HepG2 (cell line): ENCODE results near the gene LUC7L2. TPM values are rescaled to one million over a fixed set of nuclear protein-coding genes. Genes with fewer than 3 reads are reported as not detected.
A peak's percentile ranks its signal among the peaks of the same experiment; 100 is the strongest.

Experiments used
- ATF7-NPFF ChIP-seq: sonication (generic); formaldehyde crosslinking; IDR thresholded peaks from 2 replicates; pipeline ENCODE4 v1.8.1; 2023; ENCODE audit warnings: mild to moderate bottlenecking, low read depth, missing genetic modification reagents, moderate library complexity
- ELF4 ChIP-seq: sonication (generic); formaldehyde crosslinking; IDR thresholded peaks from 2 replicates; pipeline ENCODE4 v1.5.0; 2020; ENCODE audit warnings: missing genetic modification reagents, mild to moderate bottlenecking, moderate library complexity, borderline replicate concordance
- ETV5 ChIP-seq: IDR thresholded peaks from 2 replicates; pipeline ENCODE4 v1.6.1; 2018; ENCODE audit warnings: missing biosample characterization, missing genetic modification reagents, inconsistent platforms, borderline replicate concordance
- KLF12 ChIP-seq: sonication (generic); formaldehyde crosslinking; IDR thresholded peaks from 2 replicates; pipeline ENCODE4 v1.4.0; 2020; ENCODE audit warnings: missing genetic modification reagents, borderline replicate concordance
- MEIS1 ChIP-seq: sonication (generic); formaldehyde crosslinking; IDR thresholded peaks from 2 replicates; pipeline ENCODE4 v1.9.0; 2021; ENCODE audit warnings: mild to moderate bottlenecking, missing genetic modification reagents, moderate library complexity, borderline replicate concordance
- POGZ ChIP-seq: sonication (generic); formaldehyde crosslinking; IDR thresholded peaks from 2 replicates; pipeline ENCODE4 v1.4.0; 2020; ENCODE audit warnings: mild to moderate bottlenecking, missing genetic modification reagents
- PRDM15 ChIP-seq: sonication (generic); formaldehyde crosslinking; IDR thresholded peaks from 2 replicates; pipeline ENCODE4 v1.4.0; 2020; ENCODE audit warnings: missing genetic modification reagents
- PRDM4 ChIP-seq: sonication (generic); formaldehyde crosslinking; IDR thresholded peaks from 2 replicates; pipeline ENCODE4 v1.9.0; 2021; ENCODE audit warnings: missing genetic modification reagents, borderline replicate concordance
- SIN3B ChIP-seq: fragments of 150-350 bp; IDR thresholded peaks from 2 replicates; pipeline ENCODE4 v1.6.1; 2014; ENCODE audit warnings: low read length
- TMF1 ChIP-seq: sonication (generic); formaldehyde crosslinking; IDR thresholded peaks from 2 replicates; pipeline ENCODE4 v1.8.1; 2022; ENCODE audit warnings: low read depth, missing genetic modification reagents
- ZBTB7A ChIP-seq: sonication (generic); formaldehyde crosslinking; IDR thresholded peaks from 2 replicates; pipeline ENCODE4 v1.8.0; 2022; ENCODE audit warnings: mild to moderate bottlenecking, missing genetic modification reagents
- ZFP41 ChIP-seq: sonication (generic); formaldehyde crosslinking; IDR thresholded peaks from 2 replicates; pipeline ENCODE4 v1.4.0; 2020; ENCODE audit warnings: mild to moderate bottlenecking, missing genetic modification reagents, borderline replicate concordance
- ZNF674 ChIP-seq: sonication (generic); formaldehyde crosslinking; IDR thresholded peaks from 2 replicates; pipeline ENCODE4 v1.5.0; 2020; ENCODE audit warnings: low read depth, mild to moderate bottlenecking, missing genetic modification reagents
- ZNF691 ChIP-seq: sonication (generic); formaldehyde crosslinking; IDR thresholded peaks from 2 replicates; pipeline ENCODE4 v1.4.0; 2020; ENCODE audit warnings: missing genetic modification reagents, low read depth, mild to moderate bottlenecking, borderline replicate concordance
- ZNF83 ChIP-seq: sonication (generic); formaldehyde crosslinking; IDR thresholded peaks from 2 replicates; pipeline ENCODE4 v1.4.0; 2020; ENCODE audit warnings: missing genetic modification reagents, mild to moderate bottlenecking, borderline replicate concordance
- ZNF878 ChIP-seq: sonication (generic); formaldehyde crosslinking; IDR thresholded peaks from 2 replicates; pipeline ENCODE4 v1.8.1; 2023; ENCODE audit warnings: mild to moderate bottlenecking, missing genetic modification reagents, moderate library complexity
- polyA plus RNA-seq, 8 experiments: library from polyadenylated mRNA; depleted of rRNA in 3 of 8; stranded (reverse) in 7 of 8; unstranded in 1 of 8; fragments of >200 nt; fragmentation: Illumina TruSeq in 4 of 8; extraction: Trizol in 4 of 8; gene quantifications; 2 replicates each; pipeline versions ENCODE4 v1.2.1 to v1.2.3, GENCODE V29; 2011 to 2016; ENCODE audit warnings: low read depth in 4 of 8, missing spikeins in 1 of 8, mixed read lengths in 1 of 8; ENCODE audit not compliant: insufficient read depth in 1 of 8
- total RNA-seq, 5 experiments: library from RNA; depleted of rRNA; stranded (reverse); fragments of >200 nt; fragmentation: Illumina TruSeq; extraction: Trizol; gene quantifications; 2 replicates each; pipeline ENCODE4 v1.2.3, GENCODE V29; 2016; ENCODE audit warnings: low read depth in 1 of 5

Gene LUC7L2
- total and polyA plus RNA-seq, 2 of the 13 experiments (the other 11 are each of a cell fraction or from before 2014, with no cell fraction given) = 17.9 to 50.7 TPM

GRCh38 chr7:139360210-139360947 is 685 bp downstream of the LUC7L2 start (continued):
- TF ChIP-seq PRDM15 (CRISPR knock-in tag) (no peak), SIN3B (0 out of 2 replicates have a peak, but pooled peaks have one; percentile 37), ZBTB7A (0 out of 2 replicates have a peak, but pooled peaks have one; percentile 60), ZFP41 (CRISPR knock-in tag) (no peak), MEIS1 (CRISPR knock-in tag) (peak; percentile 15; the same call in 1 of the 2 replicates), ZNF691 (CRISPR knock-in tag) (peak; percentile 22; the same call in 1 of the 2 replicates), ELF4 (0 out of 2 replicates have a peak, but pooled peaks have one; percentile 23), ZNF674 (CRISPR knock-in tag) (no peak), TMF1 (CRISPR knock-in tag) (no peak; the same call in 1 of the 2 replicates), KLF12 (CRISPR knock-in tag) (no peak), PRDM4 (CRISPR knock-in tag) (no peak), ZNF83 (CRISPR knock-in tag) (no peak), POGZ (peak; percentile 34; the same call in 1 of the 2 replicates), ZNF878 (no peak; the same call in 1 of the 2 replicates), ETV5 (CRISPR knock-in tag) (no peak), ATF7-NPFF (CRISPR knock-in tag) (0 out of 2 replicates have a peak, but pooled peaks have one; percentile 1)
